ENCODE measurements around the gene ZC3H13. TPM values are rescaled to one million over a fixed set of nuclear protein-coding genes. Genes with fewer than 3 reads are reported as not detected.

ZC3H13 gene
- total RNA-seq, 2 experiments from 2014 or later = 40.1 to 41.8 TPM

- no peaks in the 10 kb centered on the region for H3K4me1 Mint-ChIP-seq (ENCODE audit: low read depth)
- no peak overlapping the region for H3K4me3 Mint-ChIP-seq
- ChIA-PET CTCF (no interaction called here), POLR2A (no interaction called here)
- intact Hi-C loops (cut with micrococcal nuclease) = no loop called here
- no peaks in the 10 kb centered on the region for H3K9me3 Mint-ChIP-seq
- TF ChIP-seq, protein P1, sequence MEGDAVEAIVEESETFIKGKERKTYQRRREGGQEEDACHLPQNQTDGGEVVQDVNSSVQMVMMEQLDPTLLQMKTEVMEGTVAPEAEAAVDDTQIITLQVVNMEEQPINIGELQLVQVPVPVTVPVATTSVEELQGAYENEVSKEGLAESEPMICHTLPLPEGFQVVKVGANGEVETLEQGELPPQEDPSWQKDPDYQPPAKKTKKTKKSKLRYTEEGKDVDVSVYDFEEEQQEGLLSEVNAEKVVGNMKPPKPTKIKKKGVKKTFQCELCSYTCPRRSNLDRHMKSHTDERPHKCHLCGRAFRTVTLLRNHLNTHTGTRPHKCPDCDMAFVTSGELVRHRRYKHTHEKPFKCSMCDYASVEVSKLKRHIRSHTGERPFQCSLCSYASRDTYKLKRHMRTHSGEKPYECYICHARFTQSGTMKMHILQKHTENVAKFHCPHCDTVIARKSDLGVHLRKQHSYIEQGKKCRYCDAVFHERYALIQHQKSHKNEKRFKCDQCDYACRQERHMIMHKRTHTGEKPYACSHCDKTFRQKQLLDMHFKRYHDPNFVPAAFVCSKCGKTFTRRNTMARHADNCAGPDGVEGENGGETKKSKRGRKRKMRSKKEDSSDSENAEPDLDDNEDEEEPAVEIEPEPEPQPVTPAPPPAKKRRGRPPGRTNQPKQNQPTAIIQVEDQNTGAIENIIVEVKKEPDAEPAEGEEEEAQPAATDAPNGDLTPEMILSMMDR (IDR thresholded peaks at IDR 0.05) = no peak
- ATAC-seq (no peak), DNase-seq (no peak)
- no peaks in the 10 kb centered on the region for H3K36me3 Mint-ChIP-seq (ENCODE audit: low read depth)
- no peak overlapping the region for H3K27ac Mint-ChIP-seq
- H3K27me3 Mint-ChIP-seq = peaks cover 4% of the 10 kb centered on the region
Observed at GRCh38 chr13:45932172-45932571, 120.4 kb downstream of the ZC3H13 start.

DNA sequence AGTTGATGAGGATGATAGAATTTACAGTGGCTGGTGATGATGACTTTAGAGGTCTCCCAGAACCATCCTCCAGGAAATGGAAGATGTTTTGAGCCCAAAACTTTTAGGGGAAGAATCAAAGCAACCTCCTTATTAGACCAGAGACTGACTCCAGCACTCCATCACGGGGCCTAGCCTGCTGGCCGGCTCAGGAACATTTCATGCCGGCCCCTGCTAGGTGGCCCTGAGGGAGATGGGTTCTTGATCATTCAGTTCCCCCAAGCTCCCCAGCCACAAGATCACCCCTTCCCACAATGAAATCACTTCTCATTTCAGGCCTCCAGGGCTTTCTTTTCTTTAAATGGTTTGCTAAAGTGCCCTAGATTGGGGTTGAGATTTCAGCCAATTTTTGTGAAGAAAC, 121.3 kb downstream of the ZC3H13 start:
- intact Hi-C loops (cut with micrococcal nuclease) = no loop called here
- no peaks in the 10 kb centered on the region for H3K4me1 Mint-ChIP-seq (ENCODE audit: low read depth)
- H3K9me3 Mint-ChIP-seq = no peaks in the 10 kb centered on the region
- no peaks in the 10 kb centered on the region for H3K36me3 Mint-ChIP-seq (ENCODE audit: low read depth)
- H3K27ac Mint-ChIP-seq = no peak overlapping the region
- peaks cover 4% of the 10 kb centered on the region for H3K27me3 Mint-ChIP-seq
- CTCF ChIA-PET = no interaction called here
- no peak for ATAC-seq
- TF ChIP-seq, protein P1 (IDR thresholded peaks at IDR 0.05) = no peak
- POLR2A ChIA-PET = no interaction called here
- H3K4me3 Mint-ChIP-seq = no peak overlapping the region
- DNase-seq = no peak

GRCh38 chr13:45930177-45930576, 122.4 kb downstream of the ZC3H13 start:
- Mint-ChIP-seq H3K4me3 (no peak overlapping the region), H3K4me1 (ENCODE audit: low read depth) (no peaks in the 10 kb centered on the region), H3K9me3 (no peaks in the 10 kb centered on the region), H3K36me3 (ENCODE audit: low read depth) (no peaks in the 10 kb centered on the region), H3K27ac (no peak overlapping the region), H3K27me3 (peaks cover 4% of the 10 kb centered on the region)
- ATAC-seq (no peak), DNase-seq (no peak)
- POLR2A ChIA-PET = interaction anchor here (0.7 kb wide), 1 partner anchor 270 kb away, joined by 3 read pairs; no protein-coding TSS in a partner anchor
- intact Hi-C loops (cut with micrococcal nuclease) = no loop called here
- TF ChIP-seq, protein P1 (IDR thresholded peaks at IDR 0.05) = no peak
- CTCF ChIA-PET = no interaction called here

- ChIA-PET CTCF (no interaction called here), POLR2A (no interaction called here)
- no peak overlapping the region for H3K4me3 Mint-ChIP-seq
- intact Hi-C loops (cut with micrococcal nuclease) = no loop called here
- H3K27ac Mint-ChIP-seq = no peak overlapping the region
- ATAC-seq (no peak), DNase-seq (no peak)
- TF ChIP-seq, protein P1 (IDR thresholded peaks at IDR 0.05) = no peak
- H3K27me3 Mint-ChIP-seq = peaks cover 4% of the 10 kb centered on the region
- no peaks in the 10 kb centered on the region for H3K36me3 Mint-ChIP-seq (ENCODE audit: low read depth)
- H3K9me3 Mint-ChIP-seq = no peaks in the 10 kb centered on the region
- H3K4me1 Mint-ChIP-seq (ENCODE audit: low read depth) = no peaks in the 10 kb centered on the region
Observed at GRCh38 chr13:45928843-45929242, 123.7 kb downstream of the ZC3H13 start.

DNA sequence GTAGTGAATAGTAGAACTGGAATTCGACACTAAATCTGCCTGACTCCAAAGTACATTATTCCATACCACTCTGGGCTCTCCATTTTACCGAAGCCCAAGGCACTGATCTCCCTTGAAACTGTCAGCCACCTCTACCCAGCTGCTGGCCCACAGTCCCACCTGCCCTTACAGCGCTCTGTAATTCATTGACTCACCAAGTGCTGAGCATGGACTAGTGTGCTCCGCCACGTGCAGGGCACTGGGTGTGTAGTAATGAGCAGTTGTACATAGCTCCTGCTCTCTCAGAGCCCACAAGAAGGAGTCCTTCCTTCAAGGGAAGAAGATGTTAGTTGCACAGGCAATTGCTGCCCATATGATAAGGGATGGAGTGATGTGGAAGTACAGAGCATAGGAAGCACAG, 124.4 kb downstream of the ZC3H13 start:
- ChIA-PET POLR2A (no interaction called here), CTCF (no interaction called here)
- DNase-seq = no peak

More for the DNA sequence above, 124.4 kb downstream of the ZC3H13 start:
- Mint-ChIP-seq H3K4me1 (ENCODE audit: low read depth) (no peaks in the 10 kb centered on the region), H3K36me3 (ENCODE audit: low read depth) (no peaks in the 10 kb centered on the region), H3K27ac (no peak overlapping the region), H3K27me3 (peaks cover 4% of the 10 kb centered on the region), H3K4me3 (no peak overlapping the region), H3K9me3 (no peaks in the 10 kb centered on the region)
- intact Hi-C loops (cut with micrococcal nuclease) = no loop called here
- ATAC-seq = no peak
- TF ChIP-seq, protein P1 (IDR thresholded peaks at IDR 0.05) = no peak
